Measurements from ENCODE around the gene PER3. TPM values are rescaled to one million over a fixed set of nuclear protein-coding genes. Genes with fewer than 3 reads are reported as not detected.
A peak's percentile ranks its signal among the peaks of the same experiment; 100 is the strongest.

PER3 gene
- total RNA-seq, result 1 to 10 TPM; 2.3 to 2.5 TPM

DNA sequence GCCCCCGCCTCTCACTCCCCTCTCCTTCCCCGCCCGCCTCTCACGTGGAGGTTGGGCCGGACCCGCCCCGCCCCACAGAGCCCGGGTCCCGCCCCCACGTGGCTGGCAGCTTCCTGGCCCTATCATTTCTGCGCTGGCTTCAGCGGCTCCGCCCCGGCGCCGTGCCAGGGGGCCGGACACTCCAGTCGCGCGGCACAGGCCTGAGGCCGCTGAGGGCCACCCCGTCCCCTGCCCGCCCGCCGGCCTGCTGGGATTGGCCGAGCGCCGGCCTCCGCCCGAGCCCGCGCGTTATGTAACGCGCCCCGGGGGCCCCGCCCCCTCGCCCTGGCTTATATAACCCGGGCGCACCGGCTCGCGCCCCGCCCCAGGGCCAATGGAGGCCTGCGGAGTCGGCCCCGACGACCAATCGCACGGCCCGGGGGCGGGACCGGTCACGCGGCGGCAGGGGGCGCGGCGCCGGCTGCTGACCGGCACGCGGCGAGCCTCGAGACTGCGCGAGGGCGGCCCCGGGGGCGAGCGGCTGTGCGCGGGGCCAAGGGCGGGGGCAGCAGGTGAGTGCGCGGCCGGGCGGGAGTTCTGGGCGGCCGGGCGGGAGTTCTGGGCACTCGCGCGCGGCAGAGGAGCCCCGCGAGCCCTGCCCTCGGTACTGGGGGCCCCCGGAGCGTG lies at the start of gene PER3:
PER3 (plus strand) TSS at position 466 of the 666 bp plus-strand sequence. CDS start 587 bp downstream, outside the sequence.
- ChIA-PET POLR2A (no interaction called here), CTCF (no interaction called here)
- peak within 1 kb of the TSS; percentile 67 for H3K4me3 Mint-ChIP-seq
- peaks cover 13% of the 10 kb centered on the region for H3K36me3 Mint-ChIP-seq (ENCODE audit: low read depth)
- H3K9me3 Mint-ChIP-seq (ENCODE audit: low read depth), result no peaks in the 10 kb centered on the region
- H3K4me1 Mint-ChIP-seq, result peaks cover 22% of the 10 kb centered on the region
- intact Hi-C loops (cut with DNase I, micrococcal nuclease), result loop anchor here (1.0 to 5.0 kb wide), 6 partner anchors 13 to 999 kb away; partner anchors contain the start of genes PARK7 (in 2 of the 2), VAMP3 (in 2 of the 2) and CAMTA1 (in 1 of the 2)
- peak; percentile 92 for DNase-seq
- H3K27ac Mint-ChIP-seq, result no peak within 1 kb of the TSS
- no peaks in the 10 kb centered on the region for H3K27me3 Mint-ChIP-seq
- peak; percentile 95 for ATAC-seq

- Mint-ChIP-seq H3K4me1 (no peaks in the 10 kb centered on the region), H3K27ac (no peak overlapping the region), H3K27me3 (no peaks in the 10 kb centered on the region), H3K4me3 (no peak overlapping the region), H3K9me3 (ENCODE audit: low read depth) (no peaks in the 10 kb centered on the region), H3K36me3 (ENCODE audit: low read depth) (no peaks in the 10 kb centered on the region)
- intact Hi-C loops (cut with DNase I, micrococcal nuclease), result no loop called here
- ATAC-seq (no peak), DNase-seq (no peak)
- CTCF ChIA-PET, result interaction anchor here (2.5 kb wide), 1 partner anchor 15 kb away, joined by 8 read pairs; no protein-coding TSS in a partner anchor
- POLR2A ChIA-PET, result no interaction called here
Measured at GRCh38 chr1:7738044-7738443, 46.0 kb upstream of the PER3 start.

- Mint-ChIP-seq H3K4me1 (no peaks in the 10 kb centered on the region), H3K4me3 (no peak overlapping the region), H3K36me3 (ENCODE audit: low read depth) (no peaks in the 10 kb centered on the region), H3K27ac (no peak overlapping the region), H3K9me3 (ENCODE audit: low read depth) (no peaks in the 10 kb centered on the region), H3K27me3 (no peaks in the 10 kb centered on the region)
- DNase-seq (no peak), ATAC-seq (no peak)
- CTCF ChIA-PET, result interaction anchor here (4.3 kb wide), 1 partner anchor 9 kb away, joined by 29 read pairs; no protein-coding TSS in a partner anchor
- POLR2A ChIA-PET, result no interaction called here
- intact Hi-C loops (cut with DNase I, micrococcal nuclease), result no loop called here
Measured at GRCh38 chr1:7743346-7743745, 40.7 kb upstream of the PER3 start.

- H3K36me3 Mint-ChIP-seq (ENCODE audit: low read depth), result no peaks in the 10 kb centered on the region
- no peak overlapping the region for H3K27ac Mint-ChIP-seq
Measured at GRCh38 chr1:7744882-7745281, 39.2 kb upstream of the PER3 start.

GRCh38 chr1:7745783-7746182 lies 38.3 kb upstream of the PER3 start:
- ATAC-seq (no peak), DNase-seq (no peak)
- H3K4me3 Mint-ChIP-seq, result no peak overlapping the region
- intact Hi-C loops (cut with DNase I, micrococcal nuclease), result no loop called here
- H3K4me1 Mint-ChIP-seq, result no peaks in the 10 kb centered on the region
- H3K27ac Mint-ChIP-seq, result no peak overlapping the region
- CTCF ChIA-PET, result interaction anchor here (1.0 to 10.2 kb wide), 2 partner anchors 78 to 79 kb away, joined by 6 to 334 read pairs; no protein-coding TSS in a partner anchor
- no peaks in the 10 kb centered on the region for H3K27me3 Mint-ChIP-seq
- H3K36me3 Mint-ChIP-seq (ENCODE audit: low read depth), result no peaks in the 10 kb centered on the region
- POLR2A ChIA-PET, result no interaction called here
- no peaks in the 10 kb centered on the region for H3K9me3 Mint-ChIP-seq (ENCODE audit: low read depth)

More at GRCh38 chr1:7744882-7745281, 39.2 kb upstream of the PER3 start:
- ChIA-PET POLR2A (no interaction called here), CTCF (interaction anchor here (1.0 kb wide), 1 partner anchor 77 kb away, joined by 6 read pairs; no protein-coding TSS in a partner anchor)
- H3K4me3 Mint-ChIP-seq, result no peak overlapping the region
- ATAC-seq (no peak), DNase-seq (no peak)
- intact Hi-C loops (cut with DNase I, micrococcal nuclease), result no loop called here
- no peaks in the 10 kb centered on the region for H3K9me3 Mint-ChIP-seq (ENCODE audit: low read depth)
- no peaks in the 10 kb centered on the region for H3K4me1 Mint-ChIP-seq
- no peaks in the 10 kb centered on the region for H3K27me3 Mint-ChIP-seq

- ATAC-seq, result no peak
- POLR2A ChIA-PET, result no interaction called here
- CTCF ChIA-PET, result interaction anchor here (0.6 to 10.2 kb wide), 2 partner anchors 80 to 328 kb away, joined by 3 to 334 read pairs; no protein-coding TSS in a partner anchor
- Mint-ChIP-seq H3K4me1 (peaks cover 13% of the 10 kb centered on the region), H3K27ac (no peak overlapping the region), H3K27me3 (no peaks in the 10 kb centered on the region), H3K36me3 (ENCODE audit: low read depth) (no peaks in the 10 kb centered on the region), H3K9me3 (ENCODE audit: low read depth) (no peaks in the 10 kb centered on the region), H3K4me3 (no peak overlapping the region)
- no peak for DNase-seq
- intact Hi-C loops (cut with DNase I, micrococcal nuclease), result no loop called here
Measured at GRCh38 chr1:7747605-7748004, 36.5 kb upstream of the PER3 start.

DNA sequence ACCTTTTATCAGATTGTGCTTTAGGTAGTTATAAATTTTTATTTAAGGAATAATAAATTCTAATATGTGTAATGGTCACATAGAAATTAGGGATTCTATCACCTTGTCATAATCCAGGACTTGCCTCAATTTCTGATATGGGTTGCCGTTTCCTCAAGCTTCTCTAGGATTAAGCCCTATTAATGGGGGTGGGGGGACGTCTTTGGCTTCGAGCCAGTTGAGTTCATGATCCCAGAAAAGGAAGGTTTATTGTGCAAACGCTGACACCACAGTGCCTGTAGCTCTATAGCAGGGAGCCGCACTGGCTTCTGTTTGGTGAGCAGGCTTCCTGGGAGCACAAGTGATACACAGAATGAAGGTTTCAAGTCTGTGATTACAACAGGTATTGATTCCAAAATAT lies 35.0 kb upstream of the PER3 start:
- H3K27ac Mint-ChIP-seq, result no peak overlapping the region
- CTCF ChIA-PET, result interaction anchor here (0.7 to 10.2 kb wide), 5 partner anchors 26 to 1020 kb away, joined by 3 to 334 read pairs (median 3); no protein-coding TSS in a partner anchor
- H3K4me3 Mint-ChIP-seq, result no peak overlapping the region

GRCh38 chr1:7751174-7751573 lies 32.9 kb upstream of the PER3 start:
- ChIA-PET POLR2A (no interaction called here), CTCF (interaction anchor here (0.7 to 10.2 kb wide), 5 partner anchors 10 to 84 kb away, joined by 3 to 334 read pairs (median 23); no protein-coding TSS in a partner anchor)
- intact Hi-C loops (cut with DNase I, micrococcal nuclease), result no loop called here
- Mint-ChIP-seq H3K27me3 (peaks cover 8% of the 10 kb centered on the region), H3K9me3 (ENCODE audit: low read depth) (no peaks in the 10 kb centered on the region), H3K4me3 (no peak overlapping the region), H3K27ac (no peak overlapping the region), H3K36me3 (ENCODE audit: low read depth) (no peaks in the 10 kb centered on the region), H3K4me1 (peaks cover 20% of the 10 kb centered on the region)
- ATAC-seq, result no peak
- DNase-seq, result no peak

More for the DNA sequence above, 35.0 kb upstream of the PER3 start:
- ATAC-seq, result no peak
- peaks cover 2% of the 10 kb centered on the region for H3K27me3 Mint-ChIP-seq
- POLR2A ChIA-PET, result no interaction called here
- no peaks in the 10 kb centered on the region for H3K36me3 Mint-ChIP-seq (ENCODE audit: low read depth)
- no peak for DNase-seq
- intact Hi-C loops (cut with DNase I, micrococcal nuclease), result no loop called here
- peaks cover 20% of the 10 kb centered on the region for H3K4me1 Mint-ChIP-seq
- H3K9me3 Mint-ChIP-seq (ENCODE audit: low read depth), result no peaks in the 10 kb centered on the region

GRCh38 chr1:7752512-7753417 lies 31.3 kb upstream of the PER3 start:
- POLR2A ChIA-PET, result interaction anchor here (1.1 kb wide), 1 partner anchor 73 kb away, joined by 3 read pairs; no protein-coding TSS in a partner anchor
- H3K4me1 Mint-ChIP-seq, result peaks cover 20% of the 10 kb centered on the region
- ATAC-seq, result peak; percentile 63
- H3K27ac Mint-ChIP-seq, result no peak overlapping the region
- DNase-seq, result peak; percentile 69
- peak overlapping the region; percentile 27 for H3K4me3 Mint-ChIP-seq
- H3K36me3 Mint-ChIP-seq (ENCODE audit: low read depth), result no peaks in the 10 kb centered on the region
- intact Hi-C loops (cut with DNase I, micrococcal nuclease), result loop anchor here (1.0 to 2.0 kb wide), 2 partner anchors 48 to 85 kb away; no protein-coding TSS in a partner anchor
- CTCF ChIA-PET, result interaction anchor here (0.6 to 10.2 kb wide), 48 partner anchors 8 to 844 kb away, joined by 3 to 334 read pairs (median 4); no protein-coding TSS in a partner anchor
- no peaks in the 10 kb centered on the region for H3K9me3 Mint-ChIP-seq (ENCODE audit: low read depth)
- H3K27me3 Mint-ChIP-seq, result peaks cover 8% of the 10 kb centered on the region

DNA sequence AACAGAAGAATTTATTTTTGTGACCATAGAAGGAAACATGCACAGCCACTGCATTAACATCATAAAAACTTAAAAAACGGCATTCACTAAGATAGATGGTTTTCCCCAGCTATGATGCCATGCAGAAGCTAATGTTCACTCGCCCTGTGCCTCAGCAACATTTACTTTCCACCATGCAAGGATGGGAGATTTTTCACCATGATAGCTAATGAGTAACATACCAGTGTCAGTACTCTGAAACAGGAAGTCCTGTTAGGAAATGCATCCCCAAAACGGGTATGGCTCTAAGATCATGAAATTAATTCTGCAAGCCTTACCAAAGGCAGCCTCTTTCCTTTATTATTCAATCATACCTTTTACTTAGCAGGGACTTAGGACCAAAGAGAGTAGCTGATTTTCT lies 30.4 kb upstream of the PER3 start:
- ATAC-seq (no peak), DNase-seq (no peak)
- CTCF ChIA-PET, result interaction anchor here (0.5 to 10.2 kb wide), 25 partner anchors 7 to 267 kb away, joined by 3 to 334 read pairs (median 5); no protein-coding TSS in a partner anchor
- Mint-ChIP-seq H3K4me3 (no peak overlapping the region), H3K27ac (no peak overlapping the region), H3K27me3 (peaks cover 8% of the 10 kb centered on the region), H3K9me3 (ENCODE audit: low read depth) (no peaks in the 10 kb centered on the region), H3K36me3 (ENCODE audit: low read depth) (no peaks in the 10 kb centered on the region), H3K4me1 (peaks cover 20% of the 10 kb centered on the region)
- intact Hi-C loops (cut with DNase I, micrococcal nuclease), result loop anchor here (1.0 to 2.0 kb wide), 2 partner anchors 49 to 86 kb away; no protein-coding TSS in a partner anchor
- POLR2A ChIA-PET, result no interaction called here

DNA sequence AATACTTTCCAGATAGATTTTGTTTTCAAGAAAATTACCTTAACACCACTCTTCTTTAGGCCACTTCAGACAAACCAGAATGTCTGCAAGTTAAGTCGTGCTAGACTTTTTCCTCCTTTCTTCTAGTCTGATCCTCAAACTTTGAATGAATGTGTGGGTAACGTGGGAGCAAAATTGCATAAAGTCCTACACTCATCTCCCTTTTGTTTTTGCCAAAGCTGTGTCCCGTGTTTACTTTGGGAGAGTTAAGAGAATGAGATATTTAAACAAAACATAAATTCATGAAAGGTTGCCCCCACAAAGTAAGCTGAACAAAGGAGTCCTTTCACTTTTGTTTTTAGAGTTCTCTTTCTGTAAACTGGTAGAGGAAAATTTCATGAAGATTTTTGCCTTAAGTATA lies 29.9 kb upstream of the PER3 start:
- DNase-seq (no peak), ATAC-seq (no peak)
- ChIA-PET CTCF (interaction anchor here (0.5 to 10.2 kb wide), 7 partner anchors 7 to 209 kb away, joined by 3 to 334 read pairs (median 5); no protein-coding TSS in a partner anchor), POLR2A (no interaction called here)
- Mint-ChIP-seq H3K27ac (no peak overlapping the region), H3K36me3 (ENCODE audit: low read depth) (no peaks in the 10 kb centered on the region), H3K27me3 (peaks cover 8% of the 10 kb centered on the region), H3K9me3 (ENCODE audit: low read depth) (no peaks in the 10 kb centered on the region), H3K4me3 (no peak overlapping the region), H3K4me1 (peaks cover 20% of the 10 kb centered on the region)
- intact Hi-C loops (cut with DNase I, micrococcal nuclease), result no loop called here

Measured in activated CD4-positive, alpha-beta T cell treated with anti-CD3 and anti-CD28 coated beads for 36 hours (primary cell).